Erythroblast (primary cell): ENCODE data around the gene SAMD9L.

Source experiments
- GATA1 ChIP-seq: IDR thresholded peaks from 2 replicates; pipeline ENCODE4 v1.6.1; 2011; ENCODE audit warnings: low read depth, mild to moderate bottlenecking, control low read depth, low read length, moderate library complexity
- POLR2A ChIP-seq: IDR thresholded peaks from 2 replicates; pipeline ENCODE4 v1.6.1; 2011; ENCODE audit warnings: mild to moderate bottlenecking, low read length

GRCh38 chr7:93092757-93093370 lies 55.3 kb downstream of the SAMD9L start:
- TF ChIP-seq POLR2A (no peak), GATA1 (no peak)
